ENCODE results near the gene NFASC. TPM values are rescaled to one million over a fixed set of nuclear protein-coding genes. Genes with fewer than 3 reads are reported as not detected.

Gene NFASC
- total and polyA plus RNA-seq, 2 donors = 0.14 to 1.4 TPM

- H3K4me1 ChIP-seq (ENCODE audit: control insufficient read depth in 2 of 2, insufficient read depth in 2 of 2, low read length in 2 of 2) = peaks cover 0 to 2% of the 10 kb centered on the region in 2 donors
- no peaks in the 10 kb centered on the region for H3K36me3 ChIP-seq (ENCODE audit: control insufficient read depth in 2 of 2, insufficient read depth in 2 of 2, low read length in 1 of 2)
- peaks cover 0 to 3% of the 10 kb centered on the region in 2 donors for H3K27me3 ChIP-seq (ENCODE audit: control insufficient read depth in 2 of 2, insufficient read depth in 1 of 2, low read length in 1 of 2)
- 12% methylated on average over 11 of the region's 11 CpGs for WGBS
- H3K27ac ChIP-seq (ENCODE audit: low read depth in 1 of 2, low read length in 1 of 2) = no peak overlapping the region
- no peaks in the 10 kb centered on the region for H3K9me3 ChIP-seq (ENCODE audit: control insufficient read depth in 2 of 2, insufficient read depth in 1 of 2, low read length in 1 of 2)
- H3K4me3 ChIP-seq (ENCODE audit: low read length in 2 of 2) = no peak overlapping the region
- no peak for DNase-seq (ENCODE audit: low read depth in 6 of 9, low spot score in 9 of 9)
Measured at GRCh38 chr1:204983136-204983535, 112.5 kb downstream of the NFASC start.

- peaks cover 0 to 3% of the 10 kb centered on the region in 2 donors for H3K27me3 ChIP-seq (ENCODE audit: control insufficient read depth in 2 of 2, insufficient read depth in 1 of 2, low read length in 1 of 2)
- no peaks in the 10 kb centered on the region for H3K9me3 ChIP-seq (ENCODE audit: control insufficient read depth in 2 of 2, insufficient read depth in 1 of 2, low read length in 1 of 2)
- WGBS = 99% methylated on average over 10 of the region's 10 CpGs
- no peaks in the 10 kb centered on the region for H3K36me3 ChIP-seq (ENCODE audit: control insufficient read depth in 2 of 2, insufficient read depth in 2 of 2, low read length in 1 of 2)
- no peak overlapping the region for H3K27ac ChIP-seq (ENCODE audit: low read depth in 1 of 2, low read length in 1 of 2)
- DNase-seq (ENCODE audit: low read depth in 6 of 9, low spot score in 9 of 9) = no peak
- no peak overlapping the region for H3K4me3 ChIP-seq (ENCODE audit: low read length in 2 of 2)
- H3K4me1 ChIP-seq (ENCODE audit: control insufficient read depth in 2 of 2, insufficient read depth in 2 of 2, low read length in 2 of 2) = peaks cover 0 to 2% of the 10 kb centered on the region in 2 donors
Measured at GRCh38 chr1:204983881-204984280, 113.2 kb downstream of the NFASC start.

- Histone ChIP-seq H3K9me3 (ENCODE audit: control insufficient read depth in 2 of 2, insufficient read depth in 1 of 2, low read length in 1 of 2) (no peaks in the 10 kb centered on the region), H3K27me3 (ENCODE audit: control insufficient read depth in 2 of 2, insufficient read depth in 1 of 2, low read length in 1 of 2) (peaks cover 0 to 3% of the 10 kb centered on the region in 2 donors), H3K36me3 (ENCODE audit: control insufficient read depth in 2 of 2, insufficient read depth in 2 of 2, low read length in 1 of 2) (no peaks in the 10 kb centered on the region), H3K4me3 (ENCODE audit: low read length in 2 of 2) (no peak overlapping the region), H3K27ac (ENCODE audit: low read depth in 1 of 2, low read length in 1 of 2) (no peak overlapping the region), H3K4me1 (ENCODE audit: control insufficient read depth in 2 of 2, insufficient read depth in 2 of 2, low read length in 2 of 2) (peaks cover 0 to 2% of the 10 kb centered on the region in 2 donors)
- WGBS = 92% methylated on average over 8 of the region's 8 CpGs
- DNase-seq (ENCODE audit: low read depth in 6 of 9, low spot score in 9 of 9) = no peak
Measured at GRCh38 chr1:204984499-204984898, 113.8 kb downstream of the NFASC start.

DNA sequence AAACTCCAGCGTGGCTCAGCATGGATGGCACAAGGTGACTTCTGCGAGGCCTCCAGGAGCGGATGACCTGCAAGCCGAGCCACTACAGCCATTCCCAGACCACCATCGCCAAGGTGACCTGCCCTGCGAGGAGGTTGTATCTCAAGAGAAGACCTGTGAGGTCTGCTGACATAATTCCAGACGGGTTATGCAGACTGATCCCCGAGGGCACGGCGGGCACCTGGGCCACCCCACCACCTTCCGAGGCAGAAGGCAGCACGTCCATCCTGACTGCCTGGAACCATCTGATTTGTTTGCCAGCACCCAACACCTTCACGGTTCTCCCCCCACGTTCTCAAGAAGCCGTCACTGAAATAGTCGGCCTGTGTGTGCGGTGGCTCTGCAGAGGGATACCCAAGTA lies 115.5 kb downstream of the NFASC start:
- peaks cover 0 to 3% of the 10 kb centered on the region in 2 donors for H3K27me3 ChIP-seq (ENCODE audit: control insufficient read depth in 2 of 2, insufficient read depth in 1 of 2, low read length in 1 of 2)
- H3K4me1 ChIP-seq (ENCODE audit: control insufficient read depth in 2 of 2, insufficient read depth in 2 of 2, low read length in 2 of 2) = peaks cover 0 to 3% of the 10 kb centered on the region in 2 donors
- H3K36me3 ChIP-seq (ENCODE audit: control insufficient read depth in 2 of 2, insufficient read depth in 2 of 2, low read length in 1 of 2) = no peaks in the 10 kb centered on the region
- 91% methylated on average over 17 of the region's 17 CpGs for WGBS
- no peaks in the 10 kb centered on the region for H3K9me3 ChIP-seq (ENCODE audit: control insufficient read depth in 2 of 2, insufficient read depth in 1 of 2, low read length in 1 of 2)
- no peak overlapping the region for H3K4me3 ChIP-seq (ENCODE audit: low read length in 2 of 2)
- no peak overlapping the region for H3K27ac ChIP-seq (ENCODE audit: low read depth in 1 of 2, low read length in 1 of 2)
- no peak for DNase-seq (ENCODE audit: low read depth in 6 of 9, low spot score in 9 of 9)

DNA sequence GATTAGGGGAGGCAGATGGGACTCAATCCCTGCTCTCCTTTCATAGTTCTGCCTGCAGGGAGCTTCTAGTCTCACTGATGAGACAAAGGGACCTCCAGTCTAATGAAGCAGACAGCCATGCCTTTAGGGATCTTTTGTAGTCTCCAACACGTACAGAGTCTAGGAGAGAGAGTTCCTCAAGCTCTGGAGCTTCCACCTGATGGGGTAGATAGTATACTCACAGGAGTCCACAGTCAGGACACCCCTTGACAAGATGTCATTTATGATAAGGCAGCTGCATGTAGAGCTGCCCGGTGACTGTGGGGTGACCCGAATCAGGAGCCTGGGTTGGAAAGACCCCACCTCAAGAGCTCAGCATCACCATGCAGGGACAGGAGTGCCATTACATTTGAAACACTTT lies 117.0 kb downstream of the NFASC start:
- no peak overlapping the region for H3K4me3 ChIP-seq (ENCODE audit: low read length in 2 of 2)
- H3K27me3 ChIP-seq (ENCODE audit: control insufficient read depth in 2 of 2, insufficient read depth in 1 of 2, low read length in 1 of 2) = peaks cover 0 to 3% of the 10 kb centered on the region in 2 donors
- no peak for DNase-seq (ENCODE audit: low read depth in 6 of 9, low spot score in 9 of 9)
- no peak overlapping the region for H3K27ac ChIP-seq (ENCODE audit: low read depth in 1 of 2, low read length in 1 of 2)
- H3K36me3 ChIP-seq (ENCODE audit: control insufficient read depth in 2 of 2, insufficient read depth in 2 of 2, low read length in 1 of 2) = no peaks in the 10 kb centered on the region
- no peaks in the 10 kb centered on the region for H3K9me3 ChIP-seq (ENCODE audit: control insufficient read depth in 2 of 2, insufficient read depth in 1 of 2, low read length in 1 of 2)
- peaks cover 0 to 13% of the 10 kb centered on the region in 2 donors for H3K4me1 ChIP-seq (ENCODE audit: control insufficient read depth in 2 of 2, insufficient read depth in 2 of 2, low read length in 2 of 2)
- 87% methylated on average over 3 of the region's 3 CpGs for WGBS

DNA sequence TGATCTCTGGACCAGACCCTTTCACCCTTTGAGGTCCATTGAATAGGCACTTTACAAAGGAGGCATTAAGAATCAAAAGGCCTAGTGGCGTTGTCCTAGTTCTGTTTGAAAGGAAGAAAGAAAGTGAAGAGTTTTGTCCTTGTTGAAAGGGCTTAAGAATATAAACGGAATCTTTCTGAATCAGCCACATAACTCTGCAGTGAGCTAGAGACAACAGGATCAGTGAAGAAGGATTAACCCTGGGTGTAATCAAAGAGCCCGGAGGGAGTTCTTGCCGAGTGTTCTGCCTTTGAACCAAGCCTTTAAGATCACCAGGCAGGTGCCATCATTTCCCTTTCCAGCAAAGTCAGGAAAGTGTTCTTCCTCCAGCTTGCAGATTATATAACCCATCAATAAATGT lies 117.5 kb downstream of the NFASC start:
- H3K27ac ChIP-seq (ENCODE audit: low read depth in 1 of 2, low read length in 1 of 2) = no peak overlapping the region
- H3K4me3 ChIP-seq (ENCODE audit: low read length in 2 of 2) = no peak overlapping the region
- H3K36me3 ChIP-seq (ENCODE audit: control insufficient read depth in 2 of 2, insufficient read depth in 2 of 2, low read length in 1 of 2) = no peaks in the 10 kb centered on the region
- H3K27me3 ChIP-seq (ENCODE audit: control insufficient read depth in 2 of 2, insufficient read depth in 1 of 2, low read length in 1 of 2) = no peaks in the 10 kb centered on the region
- WGBS = 97% methylated on average over 4 of the region's 4 CpGs
- H3K9me3 ChIP-seq (ENCODE audit: control insufficient read depth in 2 of 2, insufficient read depth in 1 of 2, low read length in 1 of 2) = no peaks in the 10 kb centered on the region
- H3K4me1 ChIP-seq (ENCODE audit: control insufficient read depth in 2 of 2, insufficient read depth in 2 of 2, low read length in 2 of 2) = peaks cover 0 to 14% of the 10 kb centered on the region in 2 donors
- DNase-seq (ENCODE audit: low read depth in 6 of 9, low spot score in 9 of 9) = no peak

GRCh38 chr1:204989266-204990058 lies 118.8 kb downstream of the NFASC start:
- H3K9me3 ChIP-seq (ENCODE audit: control insufficient read depth in 2 of 2, insufficient read depth in 1 of 2, low read length in 1 of 2) = no peaks in the 10 kb centered on the region
- H3K36me3 ChIP-seq (ENCODE audit: control insufficient read depth in 2 of 2, insufficient read depth in 2 of 2, low read length in 1 of 2) = no peaks in the 10 kb centered on the region
- no peak overlapping the region for H3K4me3 ChIP-seq (ENCODE audit: low read length in 2 of 2)
- H3K4me1 ChIP-seq (ENCODE audit: control insufficient read depth in 2 of 2, insufficient read depth in 2 of 2, low read length in 2 of 2) = peaks cover 0 to 14% of the 10 kb centered on the region in 2 donors
- no peaks in the 10 kb centered on the region for H3K27me3 ChIP-seq (ENCODE audit: control insufficient read depth in 2 of 2, insufficient read depth in 1 of 2, low read length in 1 of 2)
- 58% methylated on average over 16 of the region's 16 CpGs for WGBS
- no peak overlapping the region for H3K27ac ChIP-seq (ENCODE audit: low read depth in 1 of 2, low read length in 1 of 2)
- peak in 6 of 9 donors; percentile 23 to 75 (median 52) for DNase-seq (ENCODE audit: low read depth in 6 of 9, low spot score in 9 of 9)

- H3K4me3 ChIP-seq (ENCODE audit: low read length in 2 of 2) = no peak overlapping the region
- 78% methylated on average over 3 of the region's 3 CpGs for WGBS
Measured at GRCh38 chr1:204990059-204990664, 119.5 kb downstream of the NFASC start.

GRCh38 chr1:204990721-204991341 lies 120.2 kb downstream of the NFASC start:
- WGBS = 95% methylated on average over 11 of the region's 11 CpGs
- Histone ChIP-seq H3K9me3 (ENCODE audit: control insufficient read depth in 2 of 2, insufficient read depth in 1 of 2, low read length in 1 of 2) (no peaks in the 10 kb centered on the region), H3K36me3 (ENCODE audit: control insufficient read depth in 2 of 2, insufficient read depth in 2 of 2, low read length in 1 of 2) (no peaks in the 10 kb centered on the region), H3K27ac (ENCODE audit: low read depth in 1 of 2, low read length in 1 of 2) (no peak overlapping the region), H3K4me3 (ENCODE audit: low read length in 2 of 2) (no peak overlapping the region), H3K4me1 (ENCODE audit: control insufficient read depth in 2 of 2, insufficient read depth in 2 of 2, low read length in 2 of 2) (peaks cover 0 to 14% of the 10 kb centered on the region in 2 donors), H3K27me3 (ENCODE audit: control insufficient read depth in 2 of 2, insufficient read depth in 1 of 2, low read length in 1 of 2) (no peaks in the 10 kb centered on the region)
- no peak for DNase-seq (ENCODE audit: low read depth in 6 of 9, low spot score in 9 of 9)

More at GRCh38 chr1:204990059-204990664, 119.5 kb downstream of the NFASC start:
- no peak for DNase-seq (ENCODE audit: low read depth in 6 of 9, low spot score in 9 of 9)
- H3K4me1 ChIP-seq (ENCODE audit: control insufficient read depth in 2 of 2, insufficient read depth in 2 of 2, low read length in 2 of 2) = peaks cover 0 to 14% of the 10 kb centered on the region in 2 donors
- no peak overlapping the region for H3K27ac ChIP-seq (ENCODE audit: low read depth in 1 of 2, low read length in 1 of 2)
- H3K27me3 ChIP-seq (ENCODE audit: control insufficient read depth in 2 of 2, insufficient read depth in 1 of 2, low read length in 1 of 2) = no peaks in the 10 kb centered on the region
- no peaks in the 10 kb centered on the region for H3K36me3 ChIP-seq (ENCODE audit: control insufficient read depth in 2 of 2, insufficient read depth in 2 of 2, low read length in 1 of 2)
- H3K9me3 ChIP-seq (ENCODE audit: control insufficient read depth in 2 of 2, insufficient read depth in 1 of 2, low read length in 1 of 2) = no peaks in the 10 kb centered on the region
